SH-SY5Y (cell line): ENCODE results near the gene PREX1.

Experiments used
- GATA2 ChIP-seq: IDR thresholded peaks from 2 replicates; pipeline ENCODE4 v1.6.1; 2011; ENCODE audit warnings: mild to moderate bottlenecking, low read depth, low read length
- GATA3 ChIP-seq: IDR thresholded peaks from 2 replicates; pipeline ENCODE4 v1.6.1; 2011; ENCODE audit warnings: low read depth, mild to moderate bottlenecking, low read length, moderate library complexity

DNA sequence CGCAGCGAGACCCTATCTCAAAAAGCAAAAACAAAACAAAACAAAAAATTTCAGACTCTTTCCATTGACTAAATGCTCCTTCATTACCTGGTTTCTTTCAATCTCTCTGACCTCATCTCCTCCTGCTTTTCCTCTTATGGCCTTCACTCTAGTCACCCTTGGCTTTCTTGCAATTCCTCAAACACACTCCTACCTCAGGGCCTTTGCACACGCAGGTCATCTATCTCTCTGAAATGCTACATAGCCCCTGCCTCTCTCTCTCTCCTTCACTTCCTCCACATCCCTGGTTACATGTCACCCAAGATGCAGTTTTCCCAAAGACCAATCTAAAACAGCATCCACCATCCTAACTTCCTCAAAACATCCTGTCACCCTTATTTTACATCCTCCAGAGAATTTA lies 96.8 kb downstream of the PREX1 start:
- TF ChIP-seq GATA2 (no peak), GATA3 (no peak)
